Spleen (tissue), 7 donors: ENCODE data around the gene LMF2.

Source experiments
- POLR2A ChIP-seq, 3 donors: fragments of 450-650 bp; IDR thresholded peaks; one replicate each; pipeline ENCODE4 v1.5.1; 2017; ENCODE audit warnings: antibody characterized with exemption in 3 of 3, mild to moderate bottlenecking in 1 of 3
- TF ChIP-seq, protein P1 (sequence below), 11 experiments: fragments of 200-600 bp in 7 of 11; fragments of 450-650 bp in 4 of 11; sonication (generic) in 4 of 11; IDR thresholded peaks in 8 of 11; conservative IDR thresholded peaks in 3 of 11; 1 replicate in 7 of 11; 2 replicates in 4 of 11; pipeline versions ENCODE4 v1.4.0 to v1.8.0; 2016 to 2021; ENCODE audit warnings: antibody characterized with exemption in 11 of 11, inconsistent platforms in 4 of 11, mild to moderate bottlenecking in 1 of 11
- donor health status: DM: no; HTN: no; CAD: no; lungs with moderate emphysema.
- donor health status: DM: no; HTN: no; CAD: no.
- donor health status: DM: no; HTN: no; CAD: no.

DNA sequence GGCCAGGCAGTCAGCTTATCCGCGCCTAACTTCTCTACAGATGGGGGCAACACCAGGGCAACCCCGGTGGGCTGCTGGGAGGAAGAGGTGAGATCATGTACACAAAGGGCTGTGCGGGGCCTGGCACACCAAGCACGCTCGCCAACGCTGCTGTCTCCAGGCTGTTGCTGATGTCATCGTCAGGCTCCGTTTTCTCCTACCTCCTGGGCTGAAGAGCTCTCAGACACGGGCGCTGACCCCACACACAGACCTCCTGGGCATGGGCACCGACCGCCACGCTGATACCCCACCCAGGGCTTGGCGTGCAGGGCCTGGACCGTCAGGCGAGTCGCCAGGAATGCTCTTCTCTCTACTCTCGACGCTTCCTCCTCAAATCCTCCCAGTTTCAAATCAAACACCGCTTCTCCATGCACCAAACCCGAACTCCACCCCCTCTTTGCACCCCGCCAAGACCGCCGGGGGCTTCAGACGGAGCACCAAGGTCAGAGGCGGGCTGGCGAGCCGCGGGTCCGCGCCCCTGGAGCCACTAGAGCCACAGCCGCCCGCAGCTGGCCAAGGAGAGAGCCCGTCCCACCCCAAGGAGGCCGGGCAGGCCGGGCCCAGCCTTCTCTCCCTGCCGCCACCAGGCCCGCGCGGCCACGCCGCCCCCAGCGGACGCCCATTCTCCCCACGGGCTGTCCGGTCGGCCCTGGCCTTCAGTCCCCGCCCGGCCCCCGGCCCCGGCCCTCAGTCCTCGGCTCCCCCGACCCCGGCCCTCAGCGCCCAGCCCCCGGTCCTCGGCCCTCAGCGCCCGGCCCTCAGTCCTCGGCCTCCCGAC is 33.4 kb downstream of the LMF2 start:
- TF ChIP-seq, protein P1, sequence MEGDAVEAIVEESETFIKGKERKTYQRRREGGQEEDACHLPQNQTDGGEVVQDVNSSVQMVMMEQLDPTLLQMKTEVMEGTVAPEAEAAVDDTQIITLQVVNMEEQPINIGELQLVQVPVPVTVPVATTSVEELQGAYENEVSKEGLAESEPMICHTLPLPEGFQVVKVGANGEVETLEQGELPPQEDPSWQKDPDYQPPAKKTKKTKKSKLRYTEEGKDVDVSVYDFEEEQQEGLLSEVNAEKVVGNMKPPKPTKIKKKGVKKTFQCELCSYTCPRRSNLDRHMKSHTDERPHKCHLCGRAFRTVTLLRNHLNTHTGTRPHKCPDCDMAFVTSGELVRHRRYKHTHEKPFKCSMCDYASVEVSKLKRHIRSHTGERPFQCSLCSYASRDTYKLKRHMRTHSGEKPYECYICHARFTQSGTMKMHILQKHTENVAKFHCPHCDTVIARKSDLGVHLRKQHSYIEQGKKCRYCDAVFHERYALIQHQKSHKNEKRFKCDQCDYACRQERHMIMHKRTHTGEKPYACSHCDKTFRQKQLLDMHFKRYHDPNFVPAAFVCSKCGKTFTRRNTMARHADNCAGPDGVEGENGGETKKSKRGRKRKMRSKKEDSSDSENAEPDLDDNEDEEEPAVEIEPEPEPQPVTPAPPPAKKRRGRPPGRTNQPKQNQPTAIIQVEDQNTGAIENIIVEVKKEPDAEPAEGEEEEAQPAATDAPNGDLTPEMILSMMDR (IDR thresholded peaks at IDR 0.05 in 8 of 11, conservative IDR thresholded peaks at IDR 0.05 in 3 of 11) = no peak
- TF ChIP-seq POLR2A (IDR thresholded peaks at IDR 0.05) = no peak
